COLO668 (cell line): ENCODE measurements around the gene DOK3.

ENCODE experiments used
- DNase-seq: peaks from one replicate; lab custom pipeline; 2025; ENCODE audit not compliant: unreplicated experiment; lab: John Stamatoyannopoulos, UW

The DOK3 gene

GRCh38 chr5:177484902-177485549 is 24.6 kb downstream of the DOK3 start:
- no peak for DNase-seq

GRCh38 chr5:177483994-177484901 is 25.4 kb downstream of the DOK3 start:
- DNase-seq, result no peak

GRCh38 chr5:177483042-177483441 is 26.6 kb downstream of the DOK3 start:
- DNase-seq, result no peak

GRCh38 chr5:177482359-177482795 is 27.2 kb downstream of the DOK3 start:
- DNase-seq, result no peak

DNA sequence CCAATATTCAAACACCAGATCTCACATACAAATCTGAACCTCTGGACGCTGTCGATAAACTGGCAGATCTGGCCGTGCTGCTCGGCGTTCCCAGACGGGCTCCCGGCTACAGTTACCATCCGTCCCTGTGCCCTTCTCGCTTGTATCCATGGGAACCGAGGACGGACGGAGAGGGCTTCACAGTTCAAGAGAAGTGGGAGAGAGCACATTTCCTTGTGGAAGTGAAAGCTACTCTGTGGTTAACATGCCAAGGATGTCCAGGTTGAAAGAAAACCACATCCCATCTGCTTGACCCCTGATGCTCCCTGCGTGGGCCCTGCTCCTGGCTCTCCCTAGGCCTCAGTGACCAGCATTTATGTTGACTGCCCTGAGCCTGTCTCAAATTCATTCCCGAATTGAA is 29.9 kb downstream of the DOK3 start:
- no peak for DNase-seq

DNA sequence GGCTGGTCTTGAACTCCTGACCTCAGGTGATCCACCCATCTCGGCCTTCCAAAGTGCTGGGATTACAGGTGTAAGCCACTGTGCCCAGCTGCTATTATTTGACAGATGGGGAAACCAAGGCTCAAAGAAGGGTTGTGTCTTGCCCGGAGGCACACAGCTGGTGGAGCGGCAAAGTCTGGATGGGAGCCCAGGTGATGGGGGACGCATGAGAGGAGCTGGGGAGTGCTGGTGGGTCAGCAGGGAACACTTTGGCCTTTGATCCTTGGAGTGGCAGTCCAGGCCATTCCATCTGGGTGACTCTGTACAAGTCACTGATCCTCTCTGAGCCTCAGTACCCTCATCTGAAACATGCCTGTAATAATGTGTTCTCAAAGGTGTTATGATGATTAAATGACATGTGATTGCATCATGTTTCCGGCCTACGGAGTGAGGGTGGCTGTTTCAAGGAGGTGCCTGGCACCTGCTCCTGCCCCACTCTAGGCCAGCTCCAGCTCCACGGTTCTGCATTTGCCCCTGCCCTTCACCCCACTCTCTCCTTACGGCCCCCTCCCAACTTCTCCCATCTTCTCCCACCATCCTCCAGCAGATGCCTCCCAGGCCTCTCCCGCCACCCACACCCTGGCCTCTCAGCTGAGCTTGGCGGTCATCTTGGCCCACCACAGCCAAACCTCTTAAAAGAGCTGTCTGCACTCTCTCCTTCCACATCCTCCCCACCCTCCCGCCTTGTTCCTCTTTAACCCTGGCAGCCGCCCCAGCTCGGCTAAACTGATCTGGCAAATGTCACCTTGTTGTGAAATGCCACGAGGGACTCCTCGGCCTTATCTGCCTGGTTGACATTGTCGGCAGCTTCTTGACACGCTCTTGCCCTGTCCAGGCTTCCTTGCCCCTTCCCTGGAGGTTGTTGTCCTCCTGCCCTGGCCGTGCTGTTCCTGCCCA is 30.6 kb downstream of the DOK3 start:
- no peak for DNase-seq

- no peak for DNase-seq
Measured at GRCh38 chr5:177477701-177478477, 31.7 kb downstream of the DOK3 start.

DNA sequence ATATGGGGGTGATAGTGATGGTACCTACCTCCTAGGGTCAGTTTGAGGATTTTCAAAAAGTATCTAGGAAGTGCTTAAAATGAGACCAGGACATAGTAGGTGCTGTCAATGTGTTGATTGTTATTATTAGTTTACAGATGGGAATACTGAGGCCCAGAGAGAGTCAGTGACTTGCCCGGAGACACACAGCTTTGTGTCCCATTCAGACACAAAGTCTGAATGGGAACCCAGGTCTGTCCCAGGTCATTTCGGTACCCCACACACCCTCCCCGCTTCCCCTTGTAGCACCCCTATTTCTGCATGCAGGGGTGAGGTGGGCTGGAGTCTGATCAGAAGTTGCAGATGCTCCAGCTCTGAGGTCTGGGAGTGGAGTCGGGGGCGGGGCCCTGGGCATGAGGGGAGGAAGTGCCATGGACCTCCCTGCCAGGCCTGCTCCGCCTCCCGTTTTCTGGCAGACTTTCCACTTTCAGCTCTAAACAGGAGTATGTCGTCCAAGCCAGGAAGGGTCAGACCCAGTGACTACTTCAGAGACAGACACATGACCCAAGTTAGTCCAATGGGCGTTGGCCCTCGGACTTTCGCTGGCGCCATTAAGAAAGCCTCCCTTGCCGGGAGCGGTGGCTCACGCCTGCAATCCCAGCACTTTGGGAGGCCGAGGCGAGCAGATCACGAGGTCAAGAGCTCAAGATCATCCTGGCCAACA is 32.9 kb downstream of the DOK3 start:
- DNase-seq, result no peak

DNA sequence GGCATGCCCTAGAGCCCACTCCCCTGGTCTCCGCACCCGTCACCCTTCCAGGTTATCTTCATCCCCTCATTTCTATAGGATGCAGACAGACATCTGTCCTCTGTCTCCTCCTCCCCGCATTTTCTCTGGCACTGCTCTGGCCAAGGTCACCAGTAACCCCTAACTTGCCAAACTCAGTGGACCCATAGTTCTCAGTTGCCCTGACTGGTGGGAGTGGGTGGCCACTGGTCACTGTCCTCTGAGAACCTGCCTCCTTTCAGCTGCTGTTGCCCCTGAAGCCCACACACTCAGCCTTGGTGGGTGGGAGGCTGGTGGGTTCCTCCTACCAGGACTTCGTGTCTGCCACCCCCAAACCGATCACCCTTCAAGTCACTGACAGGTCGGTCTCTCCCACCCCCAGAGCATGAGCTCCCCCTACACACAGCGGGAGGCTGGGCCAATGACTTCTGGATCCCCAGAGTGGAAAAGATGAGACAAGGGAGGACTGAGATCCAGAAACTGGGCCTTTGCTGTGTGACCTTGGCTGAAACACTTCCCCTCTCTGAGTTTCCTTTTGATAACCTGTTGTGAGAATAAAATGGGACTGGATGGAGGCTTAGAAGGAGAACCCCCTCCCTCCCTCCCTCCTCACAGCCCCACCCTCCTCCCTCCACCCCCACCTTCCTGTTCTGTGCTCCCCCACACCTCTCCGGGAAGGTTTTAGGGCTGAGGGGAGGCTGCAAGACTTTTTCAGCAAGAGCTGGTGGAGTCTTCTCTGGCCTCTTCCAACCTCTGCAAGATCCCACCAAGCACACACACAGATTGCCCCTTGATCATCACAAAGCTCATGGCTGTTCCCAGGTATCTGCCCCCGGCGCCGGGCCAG is 33.8 kb downstream of the DOK3 start:
- DNase-seq, result no peak

DNA sequence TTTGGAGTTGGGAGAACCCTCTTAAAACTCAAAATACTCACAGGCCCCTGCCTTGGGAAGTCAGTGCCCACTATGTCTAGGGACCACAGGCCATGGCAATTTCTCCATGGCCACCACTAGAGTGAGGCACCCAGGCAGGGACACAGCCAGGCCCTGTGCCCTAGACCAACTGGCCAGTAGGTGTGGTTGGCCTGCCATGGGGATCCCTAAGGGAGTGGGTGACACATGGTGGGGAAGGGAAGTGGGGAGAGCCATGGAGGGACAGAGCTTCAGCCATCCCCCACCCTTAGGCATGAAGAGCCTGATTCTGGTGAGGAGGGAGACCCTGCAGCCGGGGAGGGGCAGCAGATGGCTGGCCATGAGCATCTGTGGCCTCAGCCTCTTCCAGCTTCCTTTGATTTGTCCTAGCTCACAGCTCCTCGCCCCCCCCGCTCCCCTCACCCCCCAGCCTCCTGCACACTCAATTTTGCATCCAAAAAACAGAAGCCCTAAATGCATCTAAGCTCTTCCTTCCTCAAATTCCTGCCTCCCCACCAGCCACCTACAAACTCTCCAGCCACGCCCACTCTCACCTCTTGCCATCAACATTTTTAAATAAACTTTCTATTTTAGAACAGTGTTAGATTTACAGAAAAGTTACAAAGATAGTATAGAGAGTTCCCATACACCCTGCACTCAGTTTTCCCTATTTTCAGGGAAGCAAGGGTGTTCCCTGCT is 34.6 kb downstream of the DOK3 start:
- no peak for DNase-seq

DNA sequence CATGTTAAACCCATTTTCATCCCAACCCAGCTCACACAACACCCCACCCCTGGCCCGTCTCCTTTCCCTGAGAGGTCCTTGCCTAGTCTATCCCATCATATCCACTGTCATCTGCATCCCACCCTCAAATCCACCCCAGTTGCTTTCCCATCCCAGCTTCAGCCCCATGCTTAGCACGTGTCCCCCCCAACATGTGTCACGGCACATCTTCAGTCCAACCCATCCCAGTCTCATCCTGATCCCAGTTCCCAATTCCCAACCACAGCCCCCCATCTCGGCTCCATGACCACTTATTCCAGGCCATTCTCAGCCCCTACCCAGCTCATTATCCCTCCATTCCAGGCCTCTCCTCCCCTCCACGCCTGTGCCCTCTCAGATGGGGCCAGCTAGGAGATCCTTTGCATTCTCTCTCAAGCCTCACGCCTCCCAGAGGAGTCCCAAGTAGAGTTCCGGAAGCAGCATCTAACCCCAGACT is 35.6 kb downstream of the DOK3 start:
- no peak for DNase-seq

DNA sequence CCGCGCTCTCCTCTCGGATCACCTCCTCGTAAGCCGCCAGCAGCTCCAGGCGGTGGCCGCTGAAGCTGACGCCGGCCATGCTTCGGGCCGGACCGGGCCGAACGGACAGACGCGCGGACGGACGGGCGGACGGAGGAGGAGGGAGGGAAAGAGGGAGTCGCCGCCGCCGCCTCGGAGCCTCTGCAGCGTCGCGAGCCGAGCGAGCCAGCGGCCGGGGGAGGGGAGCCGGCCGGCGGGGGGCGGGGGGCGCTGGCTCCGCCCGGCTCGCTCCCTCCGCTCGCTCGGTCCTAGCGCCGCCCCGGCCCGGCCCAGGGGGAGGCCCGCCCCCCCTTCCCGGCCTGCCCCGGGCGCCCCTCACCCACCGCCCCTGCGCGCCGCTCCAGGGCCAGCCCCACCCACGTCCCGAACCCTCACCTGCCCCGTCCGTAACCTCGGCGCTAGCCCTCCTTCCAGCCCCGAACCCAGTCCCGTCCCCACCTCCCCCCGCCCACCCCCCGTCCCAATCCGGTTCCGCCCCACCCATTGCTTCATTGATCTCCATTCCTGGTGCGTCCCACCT is 36.1 kb downstream of the DOK3 start, which contains the start of gene DBN1:
Gene DBN1 (minus strand): TSS at position 192 of the 559 bp plus-strand sequence. CDS start 113 bp downstream, at position 79.
- DNase-seq, result peak; percentile 22

DNA sequence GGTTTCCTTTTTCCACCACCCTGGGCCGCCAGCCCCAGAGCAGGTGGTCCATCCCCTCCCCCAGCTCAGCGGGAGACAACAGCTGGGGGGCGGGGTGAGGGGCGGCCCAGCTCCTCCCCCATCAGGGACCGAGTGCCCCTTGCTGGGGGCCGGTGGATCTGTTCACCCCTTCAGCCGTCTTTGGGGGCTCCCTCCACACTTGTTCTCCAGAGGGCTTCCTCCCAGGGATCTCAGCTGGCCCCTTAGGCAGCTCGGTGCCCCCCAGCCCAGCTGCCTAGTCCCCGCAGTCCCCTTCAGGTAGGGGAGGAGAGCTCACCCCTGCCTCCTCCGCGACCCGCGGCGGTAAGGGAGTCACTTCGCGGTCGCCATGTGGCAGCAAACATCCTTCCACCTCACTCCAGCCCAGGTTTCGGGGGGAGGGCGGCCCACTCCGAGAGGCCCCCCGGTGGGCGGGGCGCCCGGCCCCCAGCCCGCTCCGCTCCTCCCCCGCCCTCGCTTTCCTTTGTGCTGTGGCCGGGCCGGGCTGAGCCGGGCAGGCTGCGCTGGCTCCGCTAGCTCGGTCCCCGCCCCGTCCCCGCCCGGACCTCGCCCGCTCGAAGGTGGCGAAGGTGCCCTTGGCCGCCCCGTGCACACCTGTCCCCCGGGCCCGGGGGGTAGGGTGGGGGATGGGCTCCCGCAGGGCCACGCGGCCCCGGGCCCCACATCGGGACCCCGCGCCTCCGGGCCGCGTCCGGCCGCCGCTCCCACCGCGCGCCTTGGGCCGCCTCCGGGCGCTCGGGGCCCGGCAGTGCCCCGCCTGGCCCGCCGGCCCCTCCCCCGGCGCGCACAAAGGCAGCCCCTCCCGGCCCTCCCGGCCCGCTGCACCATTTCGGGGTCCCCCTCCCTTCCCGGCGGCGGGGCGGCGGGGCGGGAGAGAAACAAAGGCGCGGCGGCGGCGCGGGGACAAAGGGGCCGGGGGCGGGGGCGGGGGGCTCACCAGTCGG is 36.9 kb downstream of the DOK3 start:
- peak; percentile 13 for DNase-seq

DNA sequence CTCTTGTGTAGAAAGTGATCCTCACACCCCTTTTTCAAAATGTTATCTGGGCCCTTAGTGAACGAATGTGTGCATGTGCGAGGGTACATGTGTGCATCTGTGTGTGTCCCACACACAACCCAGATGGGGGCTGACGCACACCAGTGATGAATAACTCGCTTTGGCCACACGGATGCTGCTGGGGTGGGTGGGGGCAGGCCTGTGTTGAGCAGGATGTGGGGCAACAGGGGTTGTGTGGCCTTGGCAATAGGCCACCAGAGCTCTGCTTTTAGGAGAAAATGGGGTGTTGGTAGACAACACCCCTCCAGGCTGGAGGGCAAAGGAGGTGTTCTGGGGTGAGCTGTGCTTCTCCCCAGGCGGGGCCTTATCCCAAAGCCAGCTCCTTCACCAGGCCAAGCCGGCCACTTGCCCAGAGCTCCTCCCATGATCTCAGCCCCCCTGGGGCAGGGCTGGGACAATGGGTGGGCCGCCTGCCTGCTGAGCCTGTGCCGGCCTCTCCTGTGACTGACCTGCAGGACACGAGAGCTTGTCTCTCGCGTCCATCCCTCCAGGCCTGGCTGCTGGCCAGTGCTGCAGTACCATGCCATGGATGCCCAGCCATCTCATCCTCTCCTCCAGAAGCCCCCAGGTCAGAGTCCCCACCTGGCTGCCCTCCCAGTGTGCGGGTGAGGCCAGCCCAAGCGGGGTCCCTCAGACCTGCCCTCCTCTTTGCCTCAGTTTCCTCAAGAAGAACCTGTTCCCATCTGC is 37.8 kb downstream of the DOK3 start:
- DNase-seq, result no peak

- no peak for DNase-seq
Measured at GRCh38 chr5:177470759-177471536, 38.7 kb downstream of the DOK3 start.
